ENCODE data around the gene ATE1.

DNA sequence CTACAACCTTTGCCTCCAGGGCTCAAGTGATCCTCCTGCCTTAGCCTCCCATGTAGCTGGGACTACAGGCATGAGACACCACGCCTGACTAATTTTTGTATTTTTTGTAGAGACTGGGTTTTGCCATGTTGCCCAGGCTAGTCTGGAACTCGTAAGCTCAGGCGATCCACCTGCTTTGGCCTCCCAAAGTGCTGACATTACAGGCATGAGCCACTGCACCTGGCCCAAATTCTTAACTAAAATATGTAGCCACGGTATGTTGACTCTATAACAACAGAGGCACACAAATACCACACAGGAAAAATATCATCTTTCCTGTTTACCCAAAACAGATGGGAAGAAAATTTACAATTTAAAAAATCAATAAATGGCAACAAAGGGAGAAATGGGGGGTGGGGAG lies 115.8 kb downstream of the ATE1 start:
- TF ChIP-seq JUNB (IDR thresholded peaks at IDR 0.05) (no peak), ZC3H11A (IDR thresholded peaks at IDR 0.05) (no peak), REST (IDR thresholded peaks at IDR 0.05) (no peak), MYC (IDR thresholded peaks at IDR 0.05; ENCODE audit: borderline replicate concordance, low read length) (no peak), KDM1A (IDR thresholded peaks at IDR 0.05; ENCODE audit: low read depth) (no peak), EP300 (IDR thresholded peaks at IDR 0.05) (no peak)
- TF ChIP-seq, protein P1, sequence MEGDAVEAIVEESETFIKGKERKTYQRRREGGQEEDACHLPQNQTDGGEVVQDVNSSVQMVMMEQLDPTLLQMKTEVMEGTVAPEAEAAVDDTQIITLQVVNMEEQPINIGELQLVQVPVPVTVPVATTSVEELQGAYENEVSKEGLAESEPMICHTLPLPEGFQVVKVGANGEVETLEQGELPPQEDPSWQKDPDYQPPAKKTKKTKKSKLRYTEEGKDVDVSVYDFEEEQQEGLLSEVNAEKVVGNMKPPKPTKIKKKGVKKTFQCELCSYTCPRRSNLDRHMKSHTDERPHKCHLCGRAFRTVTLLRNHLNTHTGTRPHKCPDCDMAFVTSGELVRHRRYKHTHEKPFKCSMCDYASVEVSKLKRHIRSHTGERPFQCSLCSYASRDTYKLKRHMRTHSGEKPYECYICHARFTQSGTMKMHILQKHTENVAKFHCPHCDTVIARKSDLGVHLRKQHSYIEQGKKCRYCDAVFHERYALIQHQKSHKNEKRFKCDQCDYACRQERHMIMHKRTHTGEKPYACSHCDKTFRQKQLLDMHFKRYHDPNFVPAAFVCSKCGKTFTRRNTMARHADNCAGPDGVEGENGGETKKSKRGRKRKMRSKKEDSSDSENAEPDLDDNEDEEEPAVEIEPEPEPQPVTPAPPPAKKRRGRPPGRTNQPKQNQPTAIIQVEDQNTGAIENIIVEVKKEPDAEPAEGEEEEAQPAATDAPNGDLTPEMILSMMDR (IDR thresholded peaks at IDR 0.05): no peak

Measured in A549 (cell line).